HepG2 (cell line): ENCODE data around the gene SLIT1. TPM values are rescaled to one million over a fixed set of nuclear protein-coding genes. Genes with fewer than 3 reads are reported as not detected.
A peak's percentile ranks its signal among the peaks of the same experiment; 100 is the strongest.

Experiments used
- AGO1 ChIP-seq: fragments of 200-400 bp; formaldehyde crosslinking; IDR thresholded peaks from 2 replicates; pipeline ENCODE4 v1.6.1; 2017; ENCODE audit warnings: mild to moderate bottlenecking, low read depth, low read length, moderate library complexity; ENCODE audit not compliant: poor library complexity, severe bottlenecking
- ARID4A ChIP-seq: sonication (generic); formaldehyde crosslinking; IDR thresholded peaks from 2 replicates; pipeline ENCODE4 v1.5.0; 2020; ENCODE audit warnings: mild to moderate bottlenecking, missing genetic modification reagents, borderline replicate concordance
- ASH2L ChIP-seq: fragments of 300-600, 200-600 bp; sonication (generic); IDR thresholded peaks from 2 replicates; pipeline ENCODE4 v1.7.0; 2017; ENCODE audit warnings: low read depth, mild to moderate bottlenecking, moderate library complexity, mixed read lengths, low read length; ENCODE audit not compliant: insufficient read length
- HIVEP1 ChIP-seq: sonication (generic); formaldehyde crosslinking; IDR thresholded peaks from 2 replicates; pipeline ENCODE4 v1.4.0; 2020; ENCODE audit warnings: mild to moderate bottlenecking, missing genetic modification reagents
- HOXD1 ChIP-seq: sonication (generic); formaldehyde crosslinking; IDR thresholded peaks from 2 replicates; pipeline ENCODE4 v1.5.0; 2020; ENCODE audit warnings: missing genetic modification reagents
- JDP2 ChIP-seq: sonication (generic); formaldehyde crosslinking; IDR thresholded peaks from 2 replicates; pipeline ENCODE4 v1.8.1; 2022; ENCODE audit warnings: missing genetic modification reagents, borderline replicate concordance
- JUN ChIP-seq: sonication (generic); formaldehyde crosslinking; IDR thresholded peaks from 2 replicates; pipeline ENCODE4 v1.4.0; 2020; ENCODE audit warnings: mild to moderate bottlenecking, missing genetic modification reagents
- KDM5B ChIP-seq: sonication (generic); formaldehyde crosslinking; IDR thresholded peaks from 2 replicates; pipeline ENCODE4 v1.4.0; 2020; ENCODE audit warnings: missing genetic modification reagents, mild to moderate bottlenecking, borderline replicate concordance
- KLF12 ChIP-seq: sonication (generic); formaldehyde crosslinking; IDR thresholded peaks from 2 replicates; pipeline ENCODE4 v1.4.0; 2020; ENCODE audit warnings: missing genetic modification reagents, borderline replicate concordance
- MIER3 ChIP-seq: IDR thresholded peaks from 2 replicates; pipeline ENCODE4 v1.6.1; 2016; ENCODE audit warnings: missing compliant biosample characterization, borderline replicate concordance
- MYNN ChIP-seq: sonication (generic); formaldehyde crosslinking; IDR thresholded peaks from 2 replicates; pipeline ENCODE4 v1.4.0; 2020; ENCODE audit warnings: mild to moderate bottlenecking, low read depth, missing genetic modification reagents
- NFATC3 ChIP-seq: sonication (generic); formaldehyde crosslinking; IDR thresholded peaks from 2 replicates; pipeline ENCODE4 v1.5.1; 2020; ENCODE audit warnings: mild to moderate bottlenecking, missing genetic modification reagents
- NFYB ChIP-seq: sonication (generic); formaldehyde crosslinking; IDR thresholded peaks from 2 replicates; pipeline ENCODE4 v1.4.0; 2020; ENCODE audit warnings: missing genetic modification reagents
- NR2F2 ChIP-seq: IDR thresholded peaks from 2 replicates; pipeline ENCODE4 v1.6.1; 2012; ENCODE audit warnings: low read depth, inconsistent platforms, borderline replicate concordance
- PHF5A ChIP-seq: IDR thresholded peaks from one replicate; pipeline ENCODE4 v1.6.1; 2018; ENCODE audit warnings: low read depth, missing genetic modification reagents; ENCODE audit not compliant: unreplicated experiment
- SALL2 ChIP-seq: sonication (generic); formaldehyde crosslinking; IDR thresholded peaks from 2 replicates; pipeline ENCODE4 v1.8.1; 2023; ENCODE audit warnings: mild to moderate bottlenecking, missing genetic modification reagents, inconsistent platforms
- TAF1 ChIP-seq: sonication (generic); formaldehyde crosslinking; IDR thresholded peaks from 2 replicates; pipeline ENCODE4 v1.4.0; 2020; ENCODE audit warnings: missing genetic modification reagents
- TEF ChIP-seq: sonication (generic); formaldehyde crosslinking; IDR thresholded peaks from 2 replicates; pipeline ENCODE4 v1.5.0; 2020; ENCODE audit warnings: missing genetic modification reagents
- TRAFD1 ChIP-seq: sonication (generic); formaldehyde crosslinking; IDR thresholded peaks from 2 replicates; pipeline ENCODE4 v1.5.1; 2020; ENCODE audit warnings: missing genetic modification reagents, mild to moderate bottlenecking, borderline replicate concordance
- U2AF2 ChIP-seq: fragments of 200-400 bp; formaldehyde crosslinking; IDR thresholded peaks from 2 replicates; pipeline ENCODE4 v1.6.1; 2017; ENCODE audit warnings: low read depth, mild to moderate bottlenecking, low read length
- ZFY ChIP-seq: sonication (generic); formaldehyde crosslinking; IDR thresholded peaks from 2 replicates; pipeline ENCODE4 v1.4.0; 2020; ENCODE audit warnings: missing genetic modification reagents
- ZNF235 ChIP-seq: sonication (generic); formaldehyde crosslinking; IDR thresholded peaks from 2 replicates; pipeline ENCODE4 v1.8.1; 2023; ENCODE audit warnings: mild to moderate bottlenecking, missing genetic modification reagents, borderline replicate concordance
- ZNF317 ChIP-seq: sonication (generic); formaldehyde crosslinking; IDR thresholded peaks from 2 replicates; pipeline ENCODE4 v1.5.0; 2020; ENCODE audit warnings: mild to moderate bottlenecking, missing genetic modification reagents
- ZNF605 ChIP-seq: sonication (generic); formaldehyde crosslinking; IDR thresholded peaks from 2 replicates; pipeline ENCODE4 v1.8.0; 2022; ENCODE audit warnings: mild to moderate bottlenecking, missing genetic modification reagents
- ZNF615 ChIP-seq: sonication (generic); formaldehyde crosslinking; IDR thresholded peaks from 2 replicates; pipeline ENCODE4 v1.5.0; 2020; ENCODE audit warnings: mild to moderate bottlenecking, missing genetic modification reagents, borderline replicate concordance
- ZNF746 ChIP-seq: sonication (generic); formaldehyde crosslinking; IDR thresholded peaks from 2 replicates; pipeline ENCODE4 v1.8.0; 2022; ENCODE audit warnings: mild to moderate bottlenecking, missing genetic modification reagents
- ZNF761 ChIP-seq: sonication (generic); formaldehyde crosslinking; conservative IDR thresholded peaks from 2 replicates; pipeline ENCODE4 v1.4.0; 2020; ENCODE audit warnings: mild to moderate bottlenecking, missing genetic modification reagents
- polyA plus RNA-seq, 8 experiments: library from polyadenylated mRNA; depleted of rRNA in 3 of 8; stranded (reverse) in 7 of 8; unstranded in 1 of 8; fragments of >200 nt; fragmentation: Illumina TruSeq in 4 of 8; extraction: Trizol in 4 of 8; gene quantifications; 2 replicates each; pipeline versions ENCODE4 v1.2.1 to v1.2.3, GENCODE V29; 2011 to 2016; ENCODE audit warnings: low read depth in 4 of 8, missing spikeins in 1 of 8, mixed read lengths in 1 of 8; ENCODE audit not compliant: insufficient read depth in 1 of 8
- total RNA-seq, 5 experiments: library from RNA; depleted of rRNA; stranded (reverse); fragments of >200 nt; fragmentation: Illumina TruSeq; extraction: Trizol; gene quantifications; 2 replicates each; pipeline ENCODE4 v1.2.3, GENCODE V29; 2016; ENCODE audit warnings: low read depth in 1 of 5

The SLIT1 gene
- total and polyA plus RNA-seq, 2 of the 13 experiments (the other 11 are each of a cell fraction or from before 2014, with no cell fraction given) = 0.09 to 0.33 TPM

- no peak for TF ChIP-seq SALL2 (CRISPR knock-in tag)
- no peak for TF ChIP-seq ZNF317
- no peak for TF ChIP-seq U2AF2
- TF ChIP-seq JDP2 (CRISPR knock-in tag) = no peak
- TF ChIP-seq JUN (CRISPR knock-in tag) = no peak
- TF ChIP-seq NFATC3 = no peak
- TF ChIP-seq KLF12 = no peak
- no peak for TF ChIP-seq HOXD1
- no peak for TF ChIP-seq KDM5B (CRISPR knock-in tag)
- no peak for TF ChIP-seq TEF (CRISPR knock-in tag)
- TF ChIP-seq ZNF605 (CRISPR knock-in tag) = no peak
- no peak for TF ChIP-seq ZNF761 (CRISPR knock-in tag)
- TF ChIP-seq ARID4A (CRISPR knock-in tag) = no peak
- no peak for TF ChIP-seq MYNN (CRISPR knock-in tag)
- no peak for TF ChIP-seq ZNF235
- no peak for TF ChIP-seq AGO1
- TF ChIP-seq MIER3 (CRISPR knock-in tag) = 0 out of 2 replicates have a peak, but pooled peaks have one; percentile 31
- TF ChIP-seq NFYB (CRISPR knock-in tag) = no peak
- no peak for TF ChIP-seq ASH2L
- TF ChIP-seq ZFY (CRISPR knock-in tag) = peak; percentile 35; the same call in 1 of the 2 replicates
- TF ChIP-seq TAF1 = no peak
- no peak for TF ChIP-seq ZNF615 (CRISPR knock-in tag)
- TF ChIP-seq TRAFD1 (CRISPR knock-in tag) = no peak
- no peak for TF ChIP-seq HIVEP1 (CRISPR knock-in tag)
- TF ChIP-seq NR2F2 = no peak
- no peak for TF ChIP-seq PHF5A (CRISPR knock-in tag)
- TF ChIP-seq ZNF746 (CRISPR knock-in tag) = no peak
These were observed 47.6 kb downstream of the SLIT1 start (continued) for GRCh38 chr10:97138174-97138573.
